ENCODE data around the gene CAV2.
"Not testable (repeated sequence)": the region's sequence is repeated elsewhere in the genome, so short reads cannot be mapped to it uniquely, and the experiment has no call there.

CAV2 gene

GRCh38 chr7:116499168-116500077 lies at the start of gene CAV2:
Gene CAV2, plus strand, starts transcription at chr7:116499738. Its CDS starts 44 bp downstream, at chr7:116499782.
- DNase-seq = no peak

DNA sequence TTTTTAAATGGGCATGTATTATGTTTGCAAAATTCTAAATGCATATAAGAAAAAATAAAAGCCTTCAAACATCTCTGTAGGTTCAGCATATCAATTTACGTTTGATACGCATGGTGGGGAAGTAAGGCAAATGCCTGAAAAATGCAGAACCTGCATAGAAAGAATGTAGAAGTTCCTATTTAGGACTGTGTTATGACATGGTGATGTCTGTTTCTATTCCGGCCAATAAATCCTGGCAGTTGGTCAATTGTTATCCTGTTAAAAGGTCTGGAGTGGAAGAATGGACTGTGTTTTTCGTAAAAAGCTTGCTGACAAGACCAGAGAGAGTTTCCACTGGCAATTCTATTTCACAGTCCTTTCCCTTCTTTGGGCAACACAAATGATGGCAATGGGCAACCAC lies 49.6 kb upstream of the CAV2 start:
- no peak for DNase-seq

DNA sequence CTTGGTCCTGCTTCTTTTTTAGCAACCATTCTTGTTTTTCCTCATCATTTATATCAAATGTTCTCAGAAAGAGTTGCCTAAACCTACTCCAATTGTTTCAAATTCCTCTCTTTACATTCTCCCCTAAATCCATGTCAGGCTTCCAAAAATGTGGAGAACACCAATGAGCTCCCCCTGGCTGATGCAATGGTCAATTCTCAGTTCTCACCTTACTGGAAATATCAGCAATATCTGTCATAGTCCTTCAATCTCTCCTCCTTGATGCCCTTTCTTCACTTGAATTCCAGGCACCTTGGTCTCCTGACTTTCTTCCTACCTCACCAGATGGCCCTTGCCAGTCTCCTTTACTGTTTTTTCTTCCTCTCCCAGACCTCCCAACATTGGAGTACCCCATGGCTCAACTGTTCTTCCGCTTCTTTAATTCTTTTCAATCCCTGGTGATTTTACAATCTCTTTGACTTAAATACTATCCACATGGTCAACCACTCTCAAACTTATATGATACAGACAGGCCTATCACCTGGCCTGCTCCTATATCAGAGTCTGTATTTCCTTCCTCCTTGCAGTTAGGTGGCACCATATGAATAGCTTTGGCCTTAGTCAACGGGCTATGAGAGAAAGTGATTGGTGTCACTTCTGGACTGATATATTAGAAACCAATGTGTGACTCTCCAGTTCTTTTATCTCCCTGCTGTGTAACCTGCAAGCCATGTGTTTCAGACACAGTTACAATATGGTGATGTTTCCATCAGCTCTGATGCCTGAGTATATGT lies 47.4 kb upstream of the CAV2 start:
- DNase-seq = no peak

DNA sequence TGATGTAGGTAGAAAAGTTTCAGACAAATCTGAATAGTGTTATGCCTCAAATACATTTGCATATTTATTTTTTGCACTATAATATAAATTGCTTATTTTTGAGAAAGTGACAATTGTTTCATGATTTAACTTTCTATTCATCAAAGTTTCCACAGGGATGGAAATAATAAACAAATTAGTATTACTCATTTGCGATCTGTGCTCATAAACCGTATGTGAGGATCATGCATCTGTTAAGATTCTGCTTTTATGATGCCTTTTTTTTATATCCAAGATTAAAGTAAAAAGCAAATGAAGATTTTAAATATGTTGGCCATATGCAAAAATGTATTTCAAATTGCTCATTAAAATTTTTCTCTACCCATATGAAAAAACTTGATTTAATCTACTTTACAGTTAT lies 45.2 kb upstream of the CAV2 start:
- no peak for DNase-seq

- no peak for DNase-seq
These were observed 44.5 kb upstream of the CAV2 start for GRCh38 chr7:116455009-116455408.

DNA sequence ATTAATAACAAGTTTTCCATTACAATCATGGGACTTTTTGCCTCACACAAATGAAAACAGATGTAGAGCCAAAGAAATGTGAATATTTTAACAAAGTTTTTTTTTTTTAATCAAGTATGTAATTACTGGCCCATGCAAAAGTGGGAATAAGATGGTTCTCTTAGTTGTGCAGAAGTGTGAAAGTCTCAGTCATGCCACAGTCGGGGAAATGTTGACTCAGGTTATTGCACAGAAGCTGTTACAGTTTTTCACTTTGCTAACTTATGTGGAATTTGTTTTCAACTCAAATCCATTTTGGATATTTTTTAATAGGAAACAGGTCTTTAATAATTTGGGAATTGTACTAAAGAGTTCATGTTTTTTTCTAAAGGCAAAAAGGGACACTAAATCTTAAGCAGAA lies 44.0 kb upstream of the CAV2 start:
- DNase-seq = no peak

- DNase-seq = no peak
These were observed 38.0 kb upstream of the CAV2 start for GRCh38 chr7:116461500-116461899.

GRCh38 chr7:116463956-116464355 lies 35.6 kb upstream of the CAV2 start:
- no peak for DNase-seq

GRCh38 chr7:116464375-116464774 lies 35.2 kb upstream of the CAV2 start:
- DNase-seq = no peak

DNA sequence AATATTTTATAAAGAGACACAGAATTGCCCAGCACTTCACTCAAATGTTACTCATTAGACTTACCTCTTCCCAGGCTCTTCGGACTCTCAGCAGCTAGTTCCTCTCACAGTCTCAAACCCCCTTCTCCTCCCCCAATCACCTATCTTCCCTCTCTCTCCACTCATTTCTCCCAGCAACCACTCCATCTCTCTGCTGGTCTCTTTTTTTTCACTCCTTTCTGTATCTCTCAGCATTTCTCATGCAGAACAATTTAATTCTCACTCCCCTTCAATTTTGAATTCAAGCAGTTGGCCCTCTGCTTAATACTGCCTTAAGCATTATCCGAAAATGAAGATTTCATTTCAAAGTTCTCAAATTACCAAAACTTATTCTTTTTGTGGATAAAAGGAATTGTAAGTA lies 34.4 kb upstream of the CAV2 start:
- DNase-seq = no peak

GRCh38 chr7:116468534-116468933 lies 31.0 kb upstream of the CAV2 start:
- no peak for DNase-seq

DNA sequence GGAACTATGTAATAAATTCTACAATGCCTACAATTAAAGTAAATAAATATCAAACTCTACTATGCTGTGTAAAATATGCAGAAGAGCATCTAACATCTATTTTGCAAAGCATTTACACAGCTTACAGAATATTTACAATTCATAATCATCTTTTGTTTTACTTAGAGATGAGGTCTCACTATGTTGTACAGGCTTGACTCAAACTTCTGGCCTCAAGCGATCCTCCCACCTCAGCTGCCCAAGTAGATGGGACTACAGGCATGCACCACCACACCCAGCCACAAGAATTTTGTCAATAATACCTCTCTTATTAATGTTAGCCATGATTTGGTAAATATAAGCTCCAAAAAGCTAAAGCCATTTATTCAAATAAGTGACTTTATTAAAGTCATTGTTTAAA lies 21.9 kb upstream of the CAV2 start:
- no peak for DNase-seq

DNA sequence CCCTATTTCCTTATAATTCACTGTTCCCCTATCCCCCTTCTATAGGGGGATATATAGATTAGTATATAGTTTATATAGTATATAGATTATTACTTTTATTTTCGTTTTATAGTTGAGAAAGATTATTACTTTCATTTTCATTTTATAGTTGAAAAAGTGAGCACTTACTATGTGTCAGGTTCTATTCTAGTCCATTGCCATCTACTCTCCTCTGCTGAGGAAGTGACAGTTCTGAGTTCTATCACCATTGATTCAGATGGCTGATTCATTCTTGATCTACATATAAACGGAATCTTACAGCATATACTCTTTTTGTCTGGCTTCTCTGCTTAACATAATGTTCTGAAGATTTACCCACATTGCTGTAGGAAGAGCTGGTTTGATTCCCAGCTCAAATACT lies 20.7 kb upstream of the CAV2 start:
- DNase-seq = no peak

DNA sequence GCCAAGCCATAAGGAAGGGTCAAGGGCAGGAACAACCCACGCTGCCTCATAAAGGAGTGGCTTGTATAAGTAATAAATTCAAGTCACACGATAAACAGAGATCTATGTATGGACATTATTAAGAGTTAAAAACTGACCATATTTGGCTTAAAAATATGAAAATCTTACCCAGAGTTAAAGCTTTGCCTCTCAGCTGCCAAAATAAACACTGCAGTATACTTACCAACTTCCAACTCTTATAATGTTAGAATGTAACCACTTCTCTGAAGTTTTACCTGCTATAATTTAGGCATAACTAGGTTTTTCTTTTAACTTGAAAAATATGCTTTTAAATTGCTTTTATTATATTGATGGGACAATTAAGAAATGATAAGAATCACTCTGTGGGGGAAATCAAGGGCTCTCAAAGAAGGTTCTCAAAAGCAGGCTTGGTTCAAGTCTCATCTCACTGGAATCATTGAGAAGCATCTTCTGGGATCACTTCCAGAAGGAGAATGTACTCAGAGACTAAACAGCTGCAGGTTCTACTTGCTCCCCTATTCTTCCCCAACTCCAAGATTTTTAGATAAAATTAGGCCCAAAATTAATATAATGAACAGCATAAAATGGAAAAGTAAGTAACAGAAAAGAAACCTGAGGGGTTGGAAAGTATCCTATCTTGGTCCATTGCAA lies 16.1 kb upstream of the CAV2 start:
- no peak for DNase-seq

DNA sequence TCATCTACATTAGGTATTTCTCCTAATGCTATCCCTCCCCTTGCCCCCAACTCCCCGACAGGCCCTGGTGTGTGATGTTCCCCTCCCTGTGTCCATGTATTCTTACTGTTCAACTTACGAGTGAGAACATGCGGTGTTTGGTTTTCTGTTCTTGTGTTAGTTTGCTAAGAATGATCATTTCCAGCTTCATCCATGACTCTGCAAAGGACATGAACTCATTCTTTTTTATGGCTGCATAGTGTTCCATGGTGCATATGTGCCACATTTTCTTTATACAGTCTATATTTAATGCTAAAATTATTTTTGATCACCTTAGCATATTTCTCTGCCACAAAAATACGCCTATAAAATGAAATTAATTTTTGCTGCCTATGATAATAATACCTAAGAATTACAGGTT lies 15.1 kb upstream of the CAV2 start:
- not testable (repeated sequence) for DNase-seq

DNA sequence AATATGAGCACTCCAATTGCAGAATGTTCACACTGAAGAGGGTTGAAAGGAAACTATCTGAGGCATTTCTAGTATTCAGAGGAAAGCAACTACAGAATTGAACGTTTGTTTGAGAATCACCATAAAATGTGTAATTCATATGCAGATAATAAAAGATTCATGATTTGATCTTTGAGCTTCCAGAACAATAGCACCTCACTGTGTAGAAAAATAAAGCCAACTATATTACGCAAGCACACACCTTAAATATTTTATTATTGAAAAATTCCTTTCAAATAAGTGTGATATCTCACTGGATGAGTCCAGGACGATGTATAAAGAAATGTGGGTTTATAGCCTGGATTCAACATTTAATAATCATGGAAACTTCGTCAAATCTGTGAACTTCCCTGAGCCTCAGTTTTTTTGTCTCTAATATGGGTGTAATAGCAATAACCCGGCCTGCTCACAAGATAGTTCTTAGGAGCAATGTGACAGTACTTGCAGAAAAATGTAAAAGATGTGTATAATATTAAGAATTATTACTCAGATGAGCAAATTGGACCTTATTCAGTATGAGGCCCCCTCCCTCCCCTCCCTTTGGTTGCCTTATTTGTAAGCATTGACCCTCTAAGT lies 11.5 kb upstream of the CAV2 start:
- DNase-seq = no peak

- DNase-seq = no peak
These were observed 9.2 kb upstream of the CAV2 start for GRCh38 chr7:116490351-116490750.

DNA sequence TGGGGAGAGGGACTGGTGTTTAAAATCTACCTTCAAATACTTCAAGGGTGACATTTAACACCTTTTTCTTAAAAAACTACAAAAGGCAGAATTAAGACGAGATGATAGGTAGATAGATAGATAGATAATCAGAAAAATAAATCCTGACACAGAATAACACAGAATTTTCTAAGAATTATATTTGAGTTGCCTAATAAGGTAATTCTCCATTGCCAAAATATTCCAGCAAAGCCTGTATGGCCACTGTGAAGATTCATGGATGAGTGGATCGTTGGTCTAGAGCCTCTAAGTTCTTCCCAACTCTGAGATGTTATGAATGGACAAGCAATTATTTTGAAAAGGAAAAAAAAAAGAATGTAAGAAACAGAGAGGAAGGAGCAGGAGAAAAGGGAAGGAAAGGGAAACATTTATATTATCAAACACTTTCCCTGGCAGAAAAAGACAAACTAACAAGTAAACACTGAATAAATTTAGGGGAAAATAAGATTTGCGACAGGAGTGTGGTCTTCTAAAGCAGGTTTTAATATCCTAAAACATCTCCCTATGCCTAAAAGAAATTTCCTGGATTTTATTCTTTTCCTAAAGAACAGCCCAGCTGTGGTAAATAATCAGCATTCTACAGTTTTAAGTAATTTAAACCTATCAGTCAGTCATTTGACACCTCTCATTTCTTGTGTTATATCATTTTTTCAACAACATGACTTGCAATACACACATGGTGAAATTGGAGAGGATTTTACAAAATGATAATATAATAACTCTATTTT lies 7.5 kb upstream of the CAV2 start:
- DNase-seq = no peak

DNA sequence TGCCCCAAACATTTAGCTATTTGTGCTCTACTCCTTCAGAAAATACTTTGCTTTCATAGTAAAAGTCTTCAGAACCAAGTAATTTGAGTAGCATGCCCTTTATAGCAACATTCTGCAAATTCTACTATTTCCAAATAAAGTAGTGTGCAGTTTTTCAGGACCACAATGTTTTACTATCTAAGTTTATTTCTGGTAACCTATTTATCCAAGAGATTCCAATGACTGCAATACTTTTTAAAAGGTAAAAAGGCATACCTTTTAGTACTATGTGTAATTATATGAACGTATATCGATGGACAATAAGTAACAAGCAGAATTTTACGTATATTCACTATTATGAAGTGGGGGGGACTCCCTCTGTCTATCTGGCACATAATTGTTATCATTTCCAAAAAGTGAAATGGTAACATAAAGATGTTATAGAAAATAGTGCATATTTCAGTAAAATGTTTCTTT lies 6.9 kb upstream of the CAV2 start:
- DNase-seq = no peak

DNA sequence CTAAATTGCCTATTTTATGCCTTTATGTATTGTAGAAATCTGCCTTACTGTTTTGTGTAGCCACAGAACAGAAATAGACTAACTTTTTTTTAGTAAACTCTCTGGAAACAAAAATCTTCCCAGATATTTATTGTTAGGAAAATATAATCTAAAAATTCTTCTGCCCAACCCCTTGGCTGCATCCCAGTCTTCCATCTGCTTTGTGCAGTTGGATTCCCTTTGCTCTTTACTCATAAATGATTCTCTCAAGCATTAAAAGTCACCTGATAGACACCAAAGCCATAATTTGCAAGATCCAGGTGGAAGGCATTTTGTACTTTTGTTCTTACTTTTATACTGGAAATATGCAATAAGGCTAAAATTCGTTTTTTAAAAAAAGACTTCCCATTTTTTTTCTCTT lies 6.1 kb upstream of the CAV2 start:
- DNase-seq = no peak

GRCh38 chr7:116494472-116494871 lies 5.1 kb upstream of the CAV2 start:
- DNase-seq = no peak

DNA sequence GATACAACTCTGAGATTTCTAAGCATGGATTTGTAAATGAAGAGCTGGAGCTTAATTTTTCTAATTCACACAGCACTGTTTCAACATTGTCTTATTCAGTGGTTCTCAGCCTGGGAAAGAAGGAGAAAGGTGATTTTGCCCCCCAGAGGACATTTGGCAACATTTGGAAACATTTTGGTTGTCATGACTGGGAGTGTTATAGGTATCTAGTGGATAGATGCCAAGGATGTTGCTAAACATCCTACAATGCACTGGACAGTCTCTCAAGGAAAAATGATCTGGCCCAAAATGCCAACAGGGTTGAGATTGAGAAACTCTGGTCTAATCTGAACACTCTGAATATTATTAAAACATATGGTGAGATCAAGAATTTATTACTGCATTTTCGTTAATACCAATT lies 3.8 kb upstream of the CAV2 start:
- DNase-seq = no peak
